ENCODE measurements around the gene TGM6.

The TGM6 gene

GRCh38 chr20:2417213-2417541 is 36.5 kb downstream of the TGM6 start:
- no peak for TF ChIP-seq YY1 (IDR thresholded peaks at IDR 0.05; ENCODE audit: low read depth)
- no peak for TF ChIP-seq EGR1 (IDR thresholded peaks at IDR 0.05)
- TF ChIP-seq CEBPB (IDR thresholded peaks at IDR 0.05), result no peak
- TF ChIP-seq TAF1 (IDR thresholded peaks at IDR 0.05; ENCODE audit: low read depth), result no peak
- no peak for TF ChIP-seq USF1 (IDR thresholded peaks at IDR 0.05)
- no peak for TF ChIP-seq FOXM1 (IDR thresholded peaks at IDR 0.05; ENCODE audit: borderline replicate concordance, low read depth)
- TF ChIP-seq REST (IDR thresholded peaks at IDR 0.05; ENCODE audit: low read depth), result no peak
- TF ChIP-seq EP300 (IDR thresholded peaks at IDR 0.05; ENCODE audit: borderline replicate concordance), result no peak
- no peak for TF ChIP-seq CREB1 (IDR thresholded peaks at IDR 0.05; ENCODE audit: low read depth)
- no peak for TF ChIP-seq ZBTB7A (IDR thresholded peaks at IDR 0.05; ENCODE audit: low read depth)
- no peak for TF ChIP-seq MAX (IDR thresholded peaks at IDR 0.05)
- TF ChIP-seq TCF12 (IDR thresholded peaks at IDR 0.05; ENCODE audit: low read depth), result no peak
- no peak for TF ChIP-seq NFIC (IDR thresholded peaks at IDR 0.05)

- TF ChIP-seq CREB1 (IDR thresholded peaks at IDR 0.05; ENCODE audit: low read depth) (no peak), MAX (IDR thresholded peaks at IDR 0.05) (no peak), REST (IDR thresholded peaks at IDR 0.05; ENCODE audit: low read depth) (no peak), EGR1 (IDR thresholded peaks at IDR 0.05) (no peak), USF1 (IDR thresholded peaks at IDR 0.05) (no peak)
Measured at GRCh38 chr20:2418388-2418787, 37.7 kb downstream of the TGM6 start.

- TF ChIP-seq NFIC (IDR thresholded peaks at IDR 0.05) (no peak), EP300 (IDR thresholded peaks at IDR 0.05; ENCODE audit: borderline replicate concordance) (no peak), CREB1 (IDR thresholded peaks at IDR 0.05; ENCODE audit: low read depth) (no peak), CEBPB (IDR thresholded peaks at IDR 0.05) (no peak), USF1 (IDR thresholded peaks at IDR 0.05) (no peak)
Measured at GRCh38 chr20:2420510-2420909, 39.8 kb downstream of the TGM6 start.

- TF ChIP-seq YY1 (IDR thresholded peaks at IDR 0.05; ENCODE audit: low read depth) (no peak), RAD21 (IDR thresholded peaks at IDR 0.05; ENCODE audit: low read depth) (peak; percentile 28; the same call in 1 of the 2 replicates)
Measured at GRCh38 chr20:2421247-2421646, 40.5 kb downstream of the TGM6 start.

- TF ChIP-seq YY1 (IDR thresholded peaks at IDR 0.05; ENCODE audit: low read depth) (no peak), TAF1 (IDR thresholded peaks at IDR 0.05; ENCODE audit: low read depth) (no peak), MAX (IDR thresholded peaks at IDR 0.05) (no peak), FOXM1 (IDR thresholded peaks at IDR 0.05; ENCODE audit: borderline replicate concordance, low read depth) (no peak), ZBTB7A (IDR thresholded peaks at IDR 0.05; ENCODE audit: low read depth) (no peak), REST (IDR thresholded peaks at IDR 0.05; ENCODE audit: low read depth) (no peak), RAD21 (IDR thresholded peaks at IDR 0.05; ENCODE audit: low read depth) (no peak), TEAD4 (IDR thresholded peaks at IDR 0.05) (no peak)
Measured at GRCh38 chr20:2429051-2429450, 48.4 kb downstream of the TGM6 start.
